ENCODE data around the gene HSD17B7.
"Not testable (repeated sequence)": the region's sequence is repeated elsewhere in the genome, so short reads cannot be mapped to it uniquely, and the experiment has no call there.

The HSD17B7 gene

GRCh38 chr1:162812357-162812756 is 21.9 kb downstream of the HSD17B7 start:
- H3K27ac ChIP-seq (ENCODE audit: low read depth, low read length); H3K4me1 ChIP-seq (ENCODE audit: control insufficient read depth, insufficient read depth, low read length): not testable (repeated sequence)

GRCh38 chr1:162818136-162818535 is 27.6 kb downstream of the HSD17B7 start:
- not testable (repeated sequence) for H3K9ac ChIP-seq (ENCODE audit: low read depth, low read length); H3K27ac ChIP-seq (ENCODE audit: low read depth, low read length)

More at GRCh38 chr1:162812357-162812756, 21.9 kb downstream of the HSD17B7 start:
- not testable (repeated sequence) for H3K36me3 ChIP-seq (ENCODE audit: control insufficient read depth, insufficient read depth, low read length); H3K27me3 ChIP-seq (ENCODE audit: control insufficient read depth, insufficient read depth, low read length); H3K4me3 ChIP-seq (ENCODE audit: low read depth, low read length); H3K9ac ChIP-seq (ENCODE audit: low read depth, low read length); H3K9me3 ChIP-seq (ENCODE audit: control insufficient read depth, insufficient read depth, low read length)

GRCh38 chr1:162818666-162819065 is 28.2 kb downstream of the HSD17B7 start:
- H3K27ac ChIP-seq (ENCODE audit: low read depth, low read length); H3K27me3 ChIP-seq (ENCODE audit: control insufficient read depth, insufficient read depth, low read length); H3K9ac ChIP-seq (ENCODE audit: low read depth, low read length); H3K36me3 ChIP-seq (ENCODE audit: control insufficient read depth, insufficient read depth, low read length); H3K4me3 ChIP-seq (ENCODE audit: low read depth, low read length); H3K9me3 ChIP-seq (ENCODE audit: control insufficient read depth, insufficient read depth, low read length): not testable (repeated sequence)
- H3K4me1 ChIP-seq (ENCODE audit: control insufficient read depth, insufficient read depth, low read length) = peaks cover 10% of the 10 kb centered on the region

More at GRCh38 chr1:162818136-162818535, 27.6 kb downstream of the HSD17B7 start:
- H3K4me1 ChIP-seq (ENCODE audit: control insufficient read depth, insufficient read depth, low read length); H3K9me3 ChIP-seq (ENCODE audit: control insufficient read depth, insufficient read depth, low read length); H3K27me3 ChIP-seq (ENCODE audit: control insufficient read depth, insufficient read depth, low read length); H3K36me3 ChIP-seq (ENCODE audit: control insufficient read depth, insufficient read depth, low read length); H3K4me3 ChIP-seq (ENCODE audit: low read depth, low read length): not testable (repeated sequence)

GRCh38 chr1:162822391-162823200 is 32.1 kb downstream of the HSD17B7 start:
- H3K4me1 ChIP-seq (ENCODE audit: control insufficient read depth, insufficient read depth, low read length) = peaks cover 10% of the 10 kb centered on the region
- H3K27me3 ChIP-seq (ENCODE audit: control insufficient read depth, insufficient read depth, low read length) = no peaks in the 10 kb centered on the region
- H3K4me3 ChIP-seq (ENCODE audit: low read depth, low read length) = peak overlapping the region; percentile 84
- H3K9ac ChIP-seq (ENCODE audit: low read depth, low read length) = peak overlapping the region; percentile 62
- H3K27ac ChIP-seq (ENCODE audit: low read depth, low read length) = no peak overlapping the region
- H3K9me3 ChIP-seq (ENCODE audit: control insufficient read depth, insufficient read depth, low read length) = no peaks in the 10 kb centered on the region
- no peaks in the 10 kb centered on the region for H3K36me3 ChIP-seq (ENCODE audit: control insufficient read depth, insufficient read depth, low read length)

- H3K36me3 ChIP-seq (ENCODE audit: control insufficient read depth, insufficient read depth, low read length) = no peaks in the 10 kb centered on the region
- no peaks in the 10 kb centered on the region for H3K27me3 ChIP-seq (ENCODE audit: control insufficient read depth, insufficient read depth, low read length)
- peak overlapping the region; percentile 84 for H3K4me3 ChIP-seq (ENCODE audit: low read depth, low read length)
- no peaks in the 10 kb centered on the region for H3K9me3 ChIP-seq (ENCODE audit: control insufficient read depth, insufficient read depth, low read length)
- H3K9ac ChIP-seq (ENCODE audit: low read depth, low read length) = 0 out of 2 replicates have a peak overlapping the region, but pooled peaks have one; percentile 62
- H3K27ac ChIP-seq (ENCODE audit: low read depth, low read length) = no peak overlapping the region
- H3K4me1 ChIP-seq (ENCODE audit: control insufficient read depth, insufficient read depth, low read length) = peaks cover 10% of the 10 kb centered on the region
These were observed 32.7 kb downstream of the HSD17B7 start for GRCh38 chr1:162823231-162823630.

- Histone ChIP-seq H3K9me3 (ENCODE audit: control insufficient read depth, insufficient read depth, low read length) (no peaks in the 10 kb centered on the region), H3K4me1 (ENCODE audit: control insufficient read depth, insufficient read depth, low read length) (peaks cover 10% of the 10 kb centered on the region), H3K27ac (ENCODE audit: low read depth, low read length) (no peak overlapping the region), H3K27me3 (ENCODE audit: control insufficient read depth, insufficient read depth, low read length) (no peaks in the 10 kb centered on the region), H3K36me3 (ENCODE audit: control insufficient read depth, insufficient read depth, low read length) (no peaks in the 10 kb centered on the region), H3K9ac (ENCODE audit: low read depth, low read length) (no peak overlapping the region), H3K4me3 (ENCODE audit: low read depth, low read length) (no peak overlapping the region)
These were observed 33.4 kb downstream of the HSD17B7 start for GRCh38 chr1:162823771-162824525.

GRCh38 chr1:162829268-162829667 is 38.8 kb downstream of the HSD17B7 start:
- H3K27me3 ChIP-seq (ENCODE audit: control insufficient read depth, insufficient read depth, low read length) = no peaks in the 10 kb centered on the region
- H3K4me1 ChIP-seq (ENCODE audit: control insufficient read depth, insufficient read depth, low read length) = peaks cover 9% of the 10 kb centered on the region
- H3K9me3 ChIP-seq (ENCODE audit: control insufficient read depth, insufficient read depth, low read length) = no peaks in the 10 kb centered on the region
- no peak overlapping the region for H3K9ac ChIP-seq (ENCODE audit: low read depth, low read length)
- H3K4me3 ChIP-seq (ENCODE audit: low read depth, low read length) = no peak overlapping the region
- no peak overlapping the region for H3K27ac ChIP-seq (ENCODE audit: low read depth, low read length)
- H3K36me3 ChIP-seq (ENCODE audit: control insufficient read depth, insufficient read depth, low read length) = no peaks in the 10 kb centered on the region

- Histone ChIP-seq H3K27ac (ENCODE audit: low read depth, low read length) (no peak overlapping the region), H3K36me3 (ENCODE audit: control insufficient read depth, insufficient read depth, low read length) (no peaks in the 10 kb centered on the region), H3K4me1 (ENCODE audit: control insufficient read depth, insufficient read depth, low read length) (peaks cover 9% of the 10 kb centered on the region), H3K4me3 (ENCODE audit: low read depth, low read length) (no peak overlapping the region), H3K27me3 (ENCODE audit: control insufficient read depth, insufficient read depth, low read length) (no peaks in the 10 kb centered on the region), H3K9me3 (ENCODE audit: control insufficient read depth, insufficient read depth, low read length) (no peaks in the 10 kb centered on the region), H3K9ac (ENCODE audit: low read depth, low read length) (no peak overlapping the region)
These were observed 42.0 kb downstream of the HSD17B7 start for GRCh38 chr1:162832470-162832869.

- Histone ChIP-seq H3K4me3 (ENCODE audit: low read depth, low read length) (no peak overlapping the region), H3K27ac (ENCODE audit: low read depth, low read length) (no peak overlapping the region), H3K9me3 (ENCODE audit: control insufficient read depth, insufficient read depth, low read length) (no peaks in the 10 kb centered on the region), H3K36me3 (ENCODE audit: control insufficient read depth, insufficient read depth, low read length) (no peaks in the 10 kb centered on the region), H3K4me1 (ENCODE audit: control insufficient read depth, insufficient read depth, low read length) (peaks cover 9% of the 10 kb centered on the region), H3K9ac (ENCODE audit: low read depth, low read length) (no peak overlapping the region), H3K27me3 (ENCODE audit: control insufficient read depth, insufficient read depth, low read length) (no peaks in the 10 kb centered on the region)
These were observed 44.8 kb downstream of the HSD17B7 start for GRCh38 chr1:162835157-162835899.

GRCh38 chr1:162838863-162839262 is 48.4 kb downstream of the HSD17B7 start:
- H3K4me1 ChIP-seq (ENCODE audit: control insufficient read depth, insufficient read depth, low read length) = no peaks in the 10 kb centered on the region
- no peaks in the 10 kb centered on the region for H3K36me3 ChIP-seq (ENCODE audit: control insufficient read depth, insufficient read depth, low read length)
- H3K27me3 ChIP-seq (ENCODE audit: control insufficient read depth, insufficient read depth, low read length) = no peaks in the 10 kb centered on the region
- no peak overlapping the region for H3K27ac ChIP-seq (ENCODE audit: low read depth, low read length)
- H3K9me3 ChIP-seq (ENCODE audit: control insufficient read depth, insufficient read depth, low read length) = no peaks in the 10 kb centered on the region
- H3K9ac ChIP-seq (ENCODE audit: low read depth, low read length) = no peak overlapping the region
- no peak overlapping the region for H3K4me3 ChIP-seq (ENCODE audit: low read depth, low read length)

Measured in HUES48 (cell line).